COLO829 (cell line): ENCODE measurements around the gene ATP13A4.

ENCODE experiments used
- DNase-seq: peaks from one replicate; pipeline ENCODE4 v3.0.0; 2012; ENCODE audit warnings: low spot score

The ATP13A4 gene

GRCh38 chr3:193491026-193491425, 63.7 kb downstream of the ATP13A4 start:
- DNase-seq = no peak

GRCh38 chr3:193490580-193490979, 64.1 kb downstream of the ATP13A4 start:
- DNase-seq = no peak

GRCh38 chr3:193489949-193490348, 64.7 kb downstream of the ATP13A4 start:
- DNase-seq = no peak

GRCh38 chr3:193488741-193489140, 66.0 kb downstream of the ATP13A4 start:
- DNase-seq = no peak

- DNase-seq = no peak
Measured at GRCh38 chr3:193483988-193484539, 70.6 kb downstream of the ATP13A4 start.

- DNase-seq = no peak
Measured at GRCh38 chr3:193481436-193481835, 73.3 kb downstream of the ATP13A4 start.

- no peak for DNase-seq
Measured at GRCh38 chr3:193474446-193474845, 80.2 kb downstream of the ATP13A4 start.

- DNase-seq = no peak
Measured at GRCh38 chr3:193470710-193471109, 84.0 kb downstream of the ATP13A4 start.

GRCh38 chr3:193465992-193466608, 88.6 kb downstream of the ATP13A4 start:
- DNase-seq = no peak

GRCh38 chr3:193464889-193465288, 89.8 kb downstream of the ATP13A4 start:
- no peak for DNase-seq

- no peak for DNase-seq
Measured at GRCh38 chr3:193457526-193457925, 97.2 kb downstream of the ATP13A4 start.

GRCh38 chr3:193452338-193452737, 102.4 kb downstream of the ATP13A4 start:
- DNase-seq = peak; percentile 26

- no peak for DNase-seq
Measured at GRCh38 chr3:193451902-193452301, 102.8 kb downstream of the ATP13A4 start.

GRCh38 chr3:193446965-193447602, 107.6 kb downstream of the ATP13A4 start:
- no peak for DNase-seq

GRCh38 chr3:193439423-193439822, 115.3 kb downstream of the ATP13A4 start:
- no peak for DNase-seq

GRCh38 chr3:193418576-193419373, 135.9 kb downstream of the ATP13A4 start:
- DNase-seq = no peak

GRCh38 chr3:193416629-193417028, 138.1 kb downstream of the ATP13A4 start:
- no peak for DNase-seq

- DNase-seq = no peak
Measured at GRCh38 chr3:193407688-193408087, 147.0 kb downstream of the ATP13A4 start.

GRCh38 chr3:193407112-193407511, 147.6 kb downstream of the ATP13A4 start:
- no peak for DNase-seq

- DNase-seq = no peak
Measured at GRCh38 chr3:193403307-193403706, 151.4 kb downstream of the ATP13A4 start.

GRCh38 chr3:193400304-193400703, 154.4 kb downstream of the ATP13A4 start:
- no peak for DNase-seq

- no peak for DNase-seq
Measured at GRCh38 chr3:193396451-193397244, 158.0 kb downstream of the ATP13A4 start.
